Ovary (tissue), 9 donors: ENCODE data around the gene CHAD. TPM values are rescaled to one million over a fixed set of nuclear protein-coding genes. Genes with fewer than 3 reads are reported as not detected.
"Not testable (repeated sequence)": the region's sequence is repeated elsewhere in the genome, so short reads cannot be mapped to it uniquely, and the experiment has no call there.

Experiments
- DNase-seq, 5 donors: peaks; one replicate each; pipeline ENCODE4 v3.0.0-alpha.2; 2019 to 2020
- H3K27ac ChIP-seq, 2 donors: fragments of 200-600 bp; one replicate each; pipeline versions ENCODE4 v1.5.1 to v1.8.0; 2019 to 2022
- H3K27me3 ChIP-seq: fragments of 200-600 bp; one replicate; pipeline ENCODE4 v1.8.0; 2022
- H3K36me3 ChIP-seq: fragments of 200-600 bp; sonication (generic); one replicate; pipeline ENCODE4 v1.5.1; 2019
- H3K4me1 ChIP-seq: one replicate; pipeline ENCODE4 v1.8.1; 2013; ENCODE audit warnings: mild to moderate bottlenecking, moderate library complexity; ENCODE audit not compliant: insufficient read depth
- H3K4me3 ChIP-seq: fragments of 200-600 bp; sonication (generic); one replicate; pipeline ENCODE4 v1.5.1; 2017
- H3K9me3 ChIP-seq, 2 donors: fragments of 200-600 bp in 1 of 2; sonication (generic) in 1 of 2; one replicate each; pipeline versions ENCODE4 v1.5.1 to v1.8.1; 2013 to 2019; ENCODE audit warnings: mild to moderate bottlenecking in 1 of 2, moderate library complexity in 1 of 2
- EP300 ChIP-seq: sonication (generic); formaldehyde crosslinking; IDR thresholded peaks from one replicate; pipeline ENCODE4 v1.6.1; 2017; ENCODE audit warnings: antibody characterized with exemption
- POLR2A ChIP-seq: fragments of 450-650 bp; IDR thresholded peaks from one replicate; pipeline ENCODE4 v1.6.1; 2017; ENCODE audit warnings: antibody characterized with exemption, mild to moderate bottlenecking, moderate library complexity
- WGBS, 3 donors: extraction: QIAGEN DNeasy Blood & Tissue Kit in 1 of 3; methylation state at CpG; one replicate each; pipeline versions ENCODE4 v1.1.5 to v1.1.7; 2013 to 2017; 5-methylcytosine and 5-hydroxymethylcytosine counted together
- intact Hi-C, 4 donors: fragments of 100-400 bp; cut with DNase I; formaldehyde crosslinking; loops; one replicate each; pipeline versions ENCODE4 v1.11.0 to v1.15.1; 2022 to 2023
- polyA plus RNA-seq, 2 donors: library from polyadenylated mRNA; stranded (reverse); fragments of 200-250 nt in 1 of 2; fragments of 350-450 nt in 1 of 2; fragmentation: Illumina TruSeq in 1 of 2; extraction: RNeasy Lipid Tissue Mini Kit (QIAGEN cat#74804) in 1 of 2; gene quantifications; one replicate each; pipeline ENCODE4 v1.2.3, GENCODE V29; 2013 to 2014
- total RNA-seq, 7 donors: library from RNA; depleted of rRNA in 2 of 7; stranded (reverse); fragments of >200 nt in 2 of 7; fragmentation: NEBNext Ultra II Directional in 3 of 7; extraction: Animal tissue kit (Norgen Biotek cat#: 25700) in 3 of 7; gene quantifications; one replicate each; pipeline versions ENCODE4 v1.1.0 to v1.2.4, GENCODE V29; 2016 to 2023
- TF ChIP-seq, protein P1 (sequence below), 3 donors: fragments of 450-650 bp in 2 of 3; fragments of 200-600 bp in 1 of 3; IDR thresholded peaks; one replicate each; pipeline versions ENCODE4 v1.5.1 to v1.8.0; 2016 to 2022; ENCODE audit warnings: antibody characterized with exemption in 3 of 3, mild to moderate bottlenecking in 1 of 3
- donor health status: DM: no; HTN: no; CAD: no; lungs with moderate emphysema.
- donor health status: DM: no; HTN: no; CAD: no.
- donor health status: Bipolar disorder and iron deficiency.
- donor health status: DM: yes; HTN: yes; CAD: no.
- donor health status: DM: no; HTN: no; CAD: no.
- donor health status: DM: yes; HTN: yes; CAD: no.

Gene CHAD
- total and polyA plus RNA-seq, 9 donors, result 0.18 to 2.5 (median 0.46) TPM; not detected in 1

- H3K27ac ChIP-seq, result peak within 1 kb of the TSS; percentile 15 to 81
- peak within 1 kb of the TSS; percentile 75 for H3K4me3 ChIP-seq
- peaks cover 11% of the 10 kb centered on the region for H3K4me1 ChIP-seq
- no peaks in the 10 kb centered on the region for H3K36me3 ChIP-seq
- no peaks in the 10 kb centered on the region for H3K9me3 ChIP-seq
- WGBS, 3 donors, result 1 to 2% (median 1%) methylated on average over 53 to 75 of the region's 75 CpGs
- TF ChIP-seq EP300, result no peak
- TF ChIP-seq, protein P1, sequence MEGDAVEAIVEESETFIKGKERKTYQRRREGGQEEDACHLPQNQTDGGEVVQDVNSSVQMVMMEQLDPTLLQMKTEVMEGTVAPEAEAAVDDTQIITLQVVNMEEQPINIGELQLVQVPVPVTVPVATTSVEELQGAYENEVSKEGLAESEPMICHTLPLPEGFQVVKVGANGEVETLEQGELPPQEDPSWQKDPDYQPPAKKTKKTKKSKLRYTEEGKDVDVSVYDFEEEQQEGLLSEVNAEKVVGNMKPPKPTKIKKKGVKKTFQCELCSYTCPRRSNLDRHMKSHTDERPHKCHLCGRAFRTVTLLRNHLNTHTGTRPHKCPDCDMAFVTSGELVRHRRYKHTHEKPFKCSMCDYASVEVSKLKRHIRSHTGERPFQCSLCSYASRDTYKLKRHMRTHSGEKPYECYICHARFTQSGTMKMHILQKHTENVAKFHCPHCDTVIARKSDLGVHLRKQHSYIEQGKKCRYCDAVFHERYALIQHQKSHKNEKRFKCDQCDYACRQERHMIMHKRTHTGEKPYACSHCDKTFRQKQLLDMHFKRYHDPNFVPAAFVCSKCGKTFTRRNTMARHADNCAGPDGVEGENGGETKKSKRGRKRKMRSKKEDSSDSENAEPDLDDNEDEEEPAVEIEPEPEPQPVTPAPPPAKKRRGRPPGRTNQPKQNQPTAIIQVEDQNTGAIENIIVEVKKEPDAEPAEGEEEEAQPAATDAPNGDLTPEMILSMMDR (IDR thresholded peaks at IDR 0.05), result peak; percentile 75 to 97 (median 90)
- peak; percentile 82 for TF ChIP-seq POLR2A
- peak; percentile 80 to 90 (median 85) for DNase-seq
- intact Hi-C loops, result no loop called here
- no peaks in the 10 kb centered on the region for H3K27me3 ChIP-seq
Observed at GRCh38 chr17:50478391-50479381, 10.0 kb upstream of the CHAD start, which contains the start of gene RSAD1. TSS of gene RSAD1 (plus strand) at chr17:50478860. CDS start at chr17:50478885, 25 bp downstream.

DNA sequence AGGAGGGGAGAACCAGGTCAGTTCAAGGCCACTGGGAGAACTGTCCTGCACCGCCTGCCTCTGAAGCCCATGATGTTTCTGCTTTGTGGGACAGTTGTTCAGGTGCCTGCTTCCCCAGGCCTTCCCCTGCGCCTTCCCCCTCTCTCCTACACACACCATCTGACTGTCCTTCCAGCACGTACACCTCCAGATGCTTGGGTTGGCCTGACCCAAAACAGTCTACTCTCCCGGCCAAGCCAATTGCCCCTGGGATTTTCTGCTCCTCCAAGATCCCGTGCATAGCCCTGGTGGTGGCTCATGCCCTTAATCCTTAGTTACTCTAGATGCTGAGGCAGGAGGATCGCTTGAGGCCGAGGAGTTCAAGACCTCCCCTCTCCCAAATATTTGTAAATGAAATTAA is 9.3 kb upstream of the CHAD start:
- intact Hi-C loops, result no loop called here
- no peak for DNase-seq
- H3K4me3 ChIP-seq, result peak overlapping the region; percentile 75
- H3K4me1 ChIP-seq, result peaks cover 11% of the 10 kb centered on the region
- 27 to 49% (median 28%) methylated on average over 7 of the region's 7 CpGs for WGBS, 3 donors
- H3K27ac ChIP-seq, result peak overlapping the region; percentile 15 to 81
- no peaks in the 10 kb centered on the region for H3K9me3 ChIP-seq
- no peaks in the 10 kb centered on the region for H3K36me3 ChIP-seq
- TF ChIP-seq, protein P1 (IDR thresholded peaks at IDR 0.05), result no peak
- no peak for TF ChIP-seq EP300
- no peak for TF ChIP-seq POLR2A
- no peaks in the 10 kb centered on the region for H3K27me3 ChIP-seq

DNA sequence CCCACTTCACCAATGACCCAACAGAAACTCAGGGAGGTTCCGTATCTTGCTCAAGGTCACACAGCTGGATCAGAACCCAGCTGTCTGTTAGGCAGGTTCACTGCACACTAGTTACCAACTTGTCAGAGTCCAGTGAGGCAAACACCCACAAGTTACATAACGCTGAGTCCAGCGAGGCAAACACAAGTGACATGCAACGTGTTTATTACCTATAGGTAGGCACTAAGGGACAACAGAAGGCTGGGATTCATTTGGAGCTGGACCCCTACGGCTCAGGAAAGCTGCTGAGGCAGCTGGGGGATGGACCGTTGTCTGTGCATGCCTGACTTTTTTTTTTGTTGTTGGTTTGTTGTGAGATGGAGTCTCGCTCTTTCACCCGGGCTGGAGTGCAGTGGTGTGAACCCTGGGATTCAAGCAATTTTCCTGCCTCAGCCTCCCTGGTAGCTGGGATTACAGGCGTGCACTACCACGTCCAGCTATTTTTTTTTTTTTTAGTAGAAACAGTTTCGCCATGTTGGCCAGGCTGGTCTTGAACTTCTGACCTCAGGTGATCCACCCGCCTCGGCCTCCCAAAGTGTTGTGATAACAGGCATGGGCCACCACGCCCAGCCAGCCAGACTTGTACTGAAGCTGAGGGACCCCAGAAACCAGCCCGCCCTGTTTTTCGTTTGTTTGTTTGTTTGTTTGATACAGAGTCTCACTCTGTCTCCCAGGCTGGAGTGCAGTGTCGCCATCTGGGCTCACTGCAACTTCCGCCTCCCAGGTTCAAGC is 8.1 kb upstream of the CHAD start:
- H3K27me3 ChIP-seq, result no peaks in the 10 kb centered on the region
- WGBS, 3 donors, result 53 to 70% (median 61%) methylated on average over 18 of the region's 18 CpGs
- no peaks in the 10 kb centered on the region for H3K36me3 ChIP-seq
- intact Hi-C loops, result no loop called here
- no peak overlapping the region for H3K27ac ChIP-seq
- peaks cover 11% of the 10 kb centered on the region for H3K4me1 ChIP-seq
- DNase-seq, result no peak
- H3K9me3 ChIP-seq, result no peaks in the 10 kb centered on the region
- TF ChIP-seq POLR2A (no peak), EP300 (no peak)
- TF ChIP-seq, protein P1 (IDR thresholded peaks at IDR 0.05), result no peak
- no peak overlapping the region for H3K4me3 ChIP-seq

DNA sequence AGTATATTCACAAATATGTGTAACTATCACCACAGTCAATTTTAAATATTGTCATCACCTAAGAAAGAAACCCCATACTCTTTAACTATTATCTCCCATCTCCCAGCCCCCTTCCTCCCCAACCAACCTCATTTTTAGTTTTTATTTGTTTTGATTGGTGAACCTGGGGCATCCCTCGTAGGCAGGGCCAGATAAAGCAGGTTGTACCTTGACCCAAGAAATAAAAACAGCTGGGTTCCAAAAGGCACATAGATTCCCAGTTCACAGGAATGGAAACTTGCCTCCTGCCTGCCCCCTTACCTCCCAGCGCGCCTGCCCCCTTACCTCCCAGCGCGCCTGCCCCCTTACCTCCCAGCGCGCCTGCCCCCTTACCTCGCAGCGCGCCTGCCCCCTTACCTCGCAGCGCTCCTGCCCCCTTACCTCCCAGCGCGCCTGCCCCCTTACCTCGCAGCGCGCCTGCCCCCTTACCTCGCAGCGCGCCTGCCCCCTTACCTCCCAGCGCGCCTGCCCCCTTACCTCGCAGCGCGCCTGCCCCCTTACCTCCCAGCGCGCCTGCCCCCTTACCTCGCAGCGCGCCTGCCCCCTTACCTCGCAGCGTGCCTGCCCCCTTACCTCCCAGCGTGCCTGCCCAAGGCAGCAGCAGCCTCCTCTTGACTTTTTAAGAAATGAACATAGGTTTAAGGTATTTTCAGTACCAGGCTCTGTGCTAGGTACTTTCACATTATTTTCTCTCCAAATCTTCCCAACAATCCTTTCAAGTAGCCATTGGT is 7.3 kb upstream of the CHAD start:
- intact Hi-C loops, H3K36me3 ChIP-seq, DNase-seq, H3K9me3 ChIP-seq, H3K27me3 ChIP-seq, H3K4me3 ChIP-seq, H3K27ac ChIP-seq: not testable (repeated sequence)
- H3K4me1 ChIP-seq, result peaks cover 11% of the 10 kb centered on the region
- WGBS, 3 donors, result 9 to 26% (median 12%) methylated on average over 24 to 33 of the region's 33 CpGs
